Osteocyte (in vitro differentiated cells): ENCODE results near the gene FAIM2. TPM values are rescaled to one million over a fixed set of nuclear protein-coding genes. Genes with fewer than 3 reads are reported as not detected.

Experiments used
- DNase-seq: peaks from one replicate; pipeline ENCODE4 v3.0.0; 2021; ENCODE audit warnings: mixed read lengths; ENCODE audit not compliant: unreplicated experiment; ENCODE audit errors: extremely low spot score
- H3K27ac Mint-ChIP-seq: one replicate; pipeline ENCODE4 v1.8.0; 2021; ENCODE audit warnings: mild to moderate bottlenecking, mixed read lengths; ENCODE audit not compliant: unreplicated experiment
- H3K27me3 Mint-ChIP-seq: one replicate; pipeline ENCODE4 v1.8.0; 2021; ENCODE audit warnings: mixed read lengths; ENCODE audit not compliant: unreplicated experiment
- H3K36me3 Mint-ChIP-seq: one replicate; pipeline ENCODE4 v1.8.0; 2021; ENCODE audit warnings: mixed read lengths; ENCODE audit not compliant: unreplicated experiment
- H3K4me1 Mint-ChIP-seq: one replicate; pipeline ENCODE4 v1.8.0; 2021; ENCODE audit warnings: mixed read lengths; ENCODE audit not compliant: unreplicated experiment
- H3K4me3 Mint-ChIP-seq: one replicate; pipeline ENCODE4 v1.8.0; 2021; ENCODE audit warnings: mild to moderate bottlenecking, moderate library complexity, mixed read lengths; ENCODE audit not compliant: unreplicated experiment
- H3K9me3 Mint-ChIP-seq: one replicate; pipeline ENCODE4 v1.8.0; 2021; ENCODE audit warnings: mixed read lengths; ENCODE audit not compliant: unreplicated experiment
- CTCF ChIP-seq: fragments of 200-600 bp; sonication (generic); IDR thresholded peaks from 2 replicates; pipeline ENCODE4 v1.5.0; 2021; ENCODE audit warnings: antibody characterized with exemption, mild to moderate bottlenecking, moderate library complexity
- total RNA-seq: library from RNA; stranded (reverse); gene quantifications from 2 replicates; pipeline ENCODE4 v1.2.1, GENCODE V29; 2021

FAIM2 gene
- total RNA-seq, 1 donor from 2014 or later = 1.5 TPM

GRCh38 chr12:49911213-49911605 lies 7.5 kb upstream of the FAIM2 start:
- Mint-ChIP-seq H3K9me3 (no peaks in the 10 kb centered on the region), H3K4me1 (peaks cover 7% of the 10 kb centered on the region), H3K36me3 (no peaks in the 10 kb centered on the region), H3K27me3 (peaks cover 2% of the 10 kb centered on the region), H3K4me3 (no peak overlapping the region), H3K27ac (no peak overlapping the region)
- DNase-seq = no peak
- TF ChIP-seq CTCF = no peak

- Mint-ChIP-seq H3K4me3 (no peak overlapping the region), H3K27ac (no peak overlapping the region), H3K36me3 (no peaks in the 10 kb centered on the region), H3K27me3 (peaks cover 2% of the 10 kb centered on the region), H3K4me1 (peaks cover 9% of the 10 kb centered on the region), H3K9me3 (no peaks in the 10 kb centered on the region)
- TF ChIP-seq CTCF = no peak
- DNase-seq = no peak
Measured at GRCh38 chr12:49910331-49911212, 6.9 kb upstream of the FAIM2 start.

GRCh38 chr12:49909826-49910225 lies 6.1 kb upstream of the FAIM2 start:
- H3K27me3 Mint-ChIP-seq = peaks cover 2% of the 10 kb centered on the region
- H3K4me1 Mint-ChIP-seq = peaks cover 11% of the 10 kb centered on the region
- no peak overlapping the region for H3K27ac Mint-ChIP-seq
- TF ChIP-seq CTCF = no peak
- H3K9me3 Mint-ChIP-seq = no peaks in the 10 kb centered on the region
- no peaks in the 10 kb centered on the region for H3K36me3 Mint-ChIP-seq
- H3K4me3 Mint-ChIP-seq = no peak overlapping the region
- DNase-seq = no peak

- no peak for DNase-seq
- Mint-ChIP-seq H3K27ac (no peak overlapping the region), H3K9me3 (no peaks in the 10 kb centered on the region), H3K4me3 (no peak overlapping the region), H3K36me3 (no peaks in the 10 kb centered on the region), H3K4me1 (peaks cover 13% of the 10 kb centered on the region), H3K27me3 (peaks cover 2% of the 10 kb centered on the region)
- TF ChIP-seq CTCF = no peak
Measured at GRCh38 chr12:49909356-49909755, 5.7 kb upstream of the FAIM2 start.

- no peak for TF ChIP-seq CTCF
- Mint-ChIP-seq H3K27ac (no peak overlapping the region), H3K9me3 (no peaks in the 10 kb centered on the region), H3K4me1 (peaks cover 13% of the 10 kb centered on the region), H3K27me3 (no peaks in the 10 kb centered on the region), H3K36me3 (no peaks in the 10 kb centered on the region), H3K4me3 (no peak overlapping the region)
- no peak for DNase-seq
Measured at GRCh38 chr12:49907352-49907751, 3.7 kb upstream of the FAIM2 start.
